ENCODE results near the gene LIPT1.

- TF ChIP-seq POLR2AphosphoS5 (IDR thresholded peaks at IDR 0.05; ENCODE audit: insufficient read depth in 1 of 2, low read depth in 1 of 2): no peak
- TF ChIP-seq, protein P1, sequence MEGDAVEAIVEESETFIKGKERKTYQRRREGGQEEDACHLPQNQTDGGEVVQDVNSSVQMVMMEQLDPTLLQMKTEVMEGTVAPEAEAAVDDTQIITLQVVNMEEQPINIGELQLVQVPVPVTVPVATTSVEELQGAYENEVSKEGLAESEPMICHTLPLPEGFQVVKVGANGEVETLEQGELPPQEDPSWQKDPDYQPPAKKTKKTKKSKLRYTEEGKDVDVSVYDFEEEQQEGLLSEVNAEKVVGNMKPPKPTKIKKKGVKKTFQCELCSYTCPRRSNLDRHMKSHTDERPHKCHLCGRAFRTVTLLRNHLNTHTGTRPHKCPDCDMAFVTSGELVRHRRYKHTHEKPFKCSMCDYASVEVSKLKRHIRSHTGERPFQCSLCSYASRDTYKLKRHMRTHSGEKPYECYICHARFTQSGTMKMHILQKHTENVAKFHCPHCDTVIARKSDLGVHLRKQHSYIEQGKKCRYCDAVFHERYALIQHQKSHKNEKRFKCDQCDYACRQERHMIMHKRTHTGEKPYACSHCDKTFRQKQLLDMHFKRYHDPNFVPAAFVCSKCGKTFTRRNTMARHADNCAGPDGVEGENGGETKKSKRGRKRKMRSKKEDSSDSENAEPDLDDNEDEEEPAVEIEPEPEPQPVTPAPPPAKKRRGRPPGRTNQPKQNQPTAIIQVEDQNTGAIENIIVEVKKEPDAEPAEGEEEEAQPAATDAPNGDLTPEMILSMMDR (IDR thresholded peaks at IDR 0.05): no peak
Observed at GRCh38 chr2:99201959-99202678, 47.4 kb downstream of the LIPT1 start.

All from vagina (tissue), 2 donors.